GM15510 (cell line): ENCODE measurements around the gene CCDC73.

Experiments used
- POLR2A ChIP-seq: IDR thresholded peaks from 3 replicates; pipeline ENCODE4 v1.6.1; 2011; ENCODE audit warnings: borderline replicate concordance; ENCODE audit not compliant: insufficient read length; ENCODE audit errors: extremely low read depth

The CCDC73 gene

DNA sequence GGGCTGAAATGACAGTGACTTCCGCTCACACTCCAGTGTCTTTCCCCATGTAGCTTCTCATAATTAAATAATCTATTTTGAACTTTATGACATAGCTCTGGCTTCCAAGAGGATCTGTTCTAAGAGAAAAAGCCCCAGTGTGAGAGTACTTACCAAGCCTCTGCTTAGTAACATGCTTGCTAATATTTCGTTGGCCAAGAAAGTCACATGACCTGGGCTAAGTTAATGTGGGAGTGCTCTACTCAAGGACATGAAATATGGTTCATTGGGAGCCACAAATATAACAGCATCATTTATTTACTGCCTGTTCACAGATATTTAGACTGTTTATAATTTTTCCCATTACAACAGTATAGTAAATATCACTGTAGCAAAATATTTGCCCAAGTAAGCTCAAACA is 42.5 kb downstream of the CCDC73 start:
- TF ChIP-seq POLR2A = no peak

DNA sequence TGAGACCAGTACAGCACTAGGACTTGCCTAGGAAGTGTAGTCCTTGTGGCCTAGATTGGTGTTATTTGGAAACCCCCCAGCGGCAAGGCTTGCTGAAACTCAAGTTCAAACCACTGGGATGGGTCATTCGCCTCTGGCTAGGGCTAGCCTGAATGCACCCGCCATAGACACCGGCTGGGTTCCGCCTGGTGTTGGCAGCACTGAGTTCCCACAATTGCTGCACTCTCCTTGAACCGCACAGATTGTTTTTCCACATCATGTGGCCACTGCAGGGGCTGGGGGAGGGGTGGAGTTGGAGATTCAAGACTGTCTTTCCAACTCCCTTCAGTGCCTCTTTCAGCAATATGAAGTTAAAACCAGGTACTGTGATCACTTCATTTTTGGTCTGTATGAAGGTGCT is 43.1 kb downstream of the CCDC73 start:
- no peak for TF ChIP-seq POLR2A

DNA sequence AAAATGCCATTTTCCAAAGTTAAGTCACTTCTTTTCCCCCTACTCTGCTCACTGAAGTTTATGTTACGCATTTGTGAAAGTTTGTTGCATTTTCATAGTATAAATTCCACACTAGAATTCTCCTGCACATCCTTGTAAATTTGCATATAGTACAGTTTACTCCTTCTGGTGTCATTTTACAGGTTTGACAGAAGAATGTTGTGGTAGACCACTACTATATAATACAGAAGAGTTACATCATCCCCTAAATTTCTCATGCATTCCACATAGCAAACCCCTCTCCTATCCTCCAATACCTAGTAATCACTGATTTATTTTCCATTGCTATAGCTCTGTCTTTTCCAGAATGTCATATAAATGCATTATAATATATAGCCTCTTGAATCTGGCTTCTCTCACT is 64.5 kb downstream of the CCDC73 start:
- no peak for TF ChIP-seq POLR2A

GRCh38 chr11:32723332-32723731 is 71.1 kb downstream of the CCDC73 start:
- no peak for TF ChIP-seq POLR2A

GRCh38 chr11:32722255-32722654 is 72.2 kb downstream of the CCDC73 start:
- TF ChIP-seq POLR2A = no peak

GRCh38 chr11:32713496-32713895 is 81.0 kb downstream of the CCDC73 start:
- TF ChIP-seq POLR2A = no peak

DNA sequence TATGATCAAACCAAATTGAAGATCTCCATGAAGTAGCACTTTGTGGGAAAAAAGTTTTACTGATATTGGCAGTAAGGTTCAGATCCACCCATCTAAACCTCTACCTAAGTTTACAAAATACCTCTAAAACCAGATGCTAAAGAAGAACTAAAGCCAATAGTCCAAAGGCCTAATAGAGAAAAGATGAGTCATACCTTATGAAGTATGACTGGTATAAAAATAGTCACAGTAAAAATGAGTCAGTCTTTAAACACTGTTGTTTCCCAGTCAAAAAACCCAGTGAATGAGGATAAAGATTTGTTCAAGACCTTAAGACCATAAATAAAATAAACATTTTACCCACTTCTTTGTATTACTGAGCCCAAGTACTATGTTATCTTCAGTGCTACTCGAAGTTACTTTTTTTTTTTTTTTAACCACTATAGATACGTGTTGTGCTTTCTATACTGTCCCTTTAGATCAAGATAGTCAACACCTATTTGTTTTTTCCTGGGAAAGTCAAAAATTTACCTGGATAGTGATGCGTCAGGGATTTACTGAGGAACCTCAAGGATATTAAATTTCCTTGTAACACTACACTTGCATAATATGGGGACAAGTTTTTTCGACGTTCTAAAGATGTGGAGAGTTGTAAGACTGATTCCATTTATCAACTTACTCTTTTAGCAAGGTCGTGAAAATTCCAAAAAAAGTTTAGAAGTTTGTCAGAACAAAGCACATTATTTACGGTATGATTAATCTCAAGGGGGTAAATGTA is 87.3 kb downstream of the CCDC73 start:
- no peak for TF ChIP-seq POLR2A

GRCh38 chr11:32705309-32706033 is 89.0 kb downstream of the CCDC73 start:
- no peak for TF ChIP-seq POLR2A

DNA sequence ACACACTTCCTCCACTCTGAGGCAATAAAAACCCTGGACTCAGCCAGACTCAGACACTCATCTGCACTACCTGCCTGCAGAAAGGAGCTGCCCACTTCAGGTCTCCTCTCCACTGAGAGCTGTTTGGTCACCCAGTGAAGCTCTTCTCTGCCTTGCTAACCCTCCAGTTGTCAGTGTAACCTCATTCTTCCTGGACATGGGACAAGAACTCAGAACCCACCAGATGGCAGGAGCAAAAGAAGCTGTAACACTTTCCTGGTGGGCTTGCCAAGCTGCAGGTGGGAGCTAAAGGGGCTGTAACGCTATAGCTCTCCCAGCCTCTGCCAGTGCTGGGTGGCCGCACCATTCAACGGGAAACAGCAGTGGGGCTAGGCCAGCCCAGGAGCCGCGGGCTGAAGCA is 89.7 kb downstream of the CCDC73 start:
- TF ChIP-seq POLR2A = no peak

DNA sequence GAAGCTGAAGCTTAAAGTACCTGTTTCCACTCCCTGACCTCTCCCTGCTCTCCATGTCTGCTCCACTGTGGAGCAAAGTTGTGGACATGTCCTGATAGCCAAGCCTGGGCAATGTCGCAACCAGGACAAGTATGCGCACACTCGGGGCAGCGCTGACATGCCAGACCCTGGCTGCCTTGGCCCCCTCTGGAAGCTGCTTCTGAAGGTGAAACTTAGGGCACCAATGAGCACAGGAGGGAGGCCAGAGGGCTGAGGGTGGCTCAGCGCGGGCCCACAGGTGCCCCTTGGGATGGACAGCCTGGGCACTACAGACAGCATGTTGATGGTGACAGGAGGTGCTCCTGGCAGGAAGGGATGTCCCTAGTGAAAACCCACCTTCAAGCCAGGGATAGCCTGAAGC is 90.2 kb downstream of the CCDC73 start:
- no peak for TF ChIP-seq POLR2A

GRCh38 chr11:32701616-32702015 is 92.8 kb downstream of the CCDC73 start:
- no peak for TF ChIP-seq POLR2A

DNA sequence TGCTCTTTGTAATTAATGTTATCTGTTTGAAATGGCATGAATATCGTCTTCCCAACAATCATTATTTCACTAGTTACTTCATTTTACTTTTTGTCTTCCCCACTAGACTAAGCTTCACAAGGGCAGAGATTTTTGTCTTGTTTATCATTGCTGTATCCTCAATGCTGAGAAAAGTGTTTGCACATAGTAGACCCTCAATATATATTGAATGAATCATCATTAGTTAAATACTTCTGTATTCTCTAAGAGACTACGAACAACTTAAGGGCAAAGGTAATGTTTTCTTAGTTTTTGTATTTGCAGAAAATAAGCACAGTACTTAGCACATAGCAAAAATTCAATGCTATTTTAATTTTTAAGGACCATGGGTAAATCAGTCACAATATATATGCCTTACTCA is 95.9 kb downstream of the CCDC73 start:
- no peak for TF ChIP-seq POLR2A

- TF ChIP-seq POLR2A = no peak
Observed at GRCh38 chr11:32671051-32671450, 123.4 kb downstream of the CCDC73 start.

GRCh38 chr11:32659672-32660071 is 134.8 kb downstream of the CCDC73 start:
- TF ChIP-seq POLR2A = no peak

DNA sequence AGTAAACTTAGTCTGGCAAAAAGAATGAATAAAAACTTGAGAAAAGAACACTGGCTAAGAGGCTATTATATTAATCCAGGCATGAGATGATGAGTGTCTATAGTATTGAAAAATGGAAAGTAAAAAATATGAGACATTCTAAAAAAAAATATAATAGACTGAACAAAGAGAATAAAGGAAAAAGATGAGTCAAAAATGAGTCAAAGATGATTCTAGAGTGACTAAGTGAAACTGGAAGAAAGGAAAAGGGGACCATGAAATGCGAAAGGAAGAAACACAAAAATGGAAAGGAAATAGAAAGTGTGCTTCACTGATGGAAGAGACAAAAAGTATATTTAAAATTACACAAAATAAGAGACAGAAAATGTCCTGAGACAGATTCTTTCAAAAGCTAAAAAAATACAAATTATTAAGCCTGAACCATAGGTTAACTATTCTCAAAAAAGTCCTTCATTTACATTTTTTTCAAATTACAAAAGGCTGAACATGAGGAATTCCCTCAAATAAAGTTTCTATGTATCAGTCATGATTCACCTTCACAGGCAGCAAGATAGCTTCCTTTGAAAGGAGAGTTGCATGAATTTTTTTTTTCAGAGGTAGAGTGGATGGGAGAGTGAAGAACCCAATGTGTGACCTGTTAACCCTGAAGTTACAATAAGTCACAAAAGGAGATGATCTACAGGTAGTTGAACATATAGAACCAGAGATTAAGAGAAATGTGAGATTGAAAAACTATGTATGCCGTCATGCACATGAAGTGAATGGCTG is 135.6 kb downstream of the CCDC73 start:
- TF ChIP-seq POLR2A = no peak
